Kidney (tissue), 14 donors: ENCODE measurements around the gene CLEC2B. TPM values are rescaled to one million over a fixed set of nuclear protein-coding genes. Genes with fewer than 3 reads are reported as not detected.

ENCODE experiments used
- DNase-seq, 5 donors: peaks; one replicate each; pipeline ENCODE4 v3.0.0-alpha.2; 2013 to 2020
- FAIRE-seq: peaks from 2 replicates; lab custom pipeline; 2012; peaks lifted over from hg19 to GRCh38; lab: Jason Lieb, UNC
- H3K27ac ChIP-seq, 2 donors: one replicate each; pipeline ENCODE4 v1.7.0; 2013; ENCODE audit warnings: low read depth in 2 of 2, low read length in 2 of 2, inconsistent platforms in 1 of 2
- H3K27me3 ChIP-seq: one replicate; pipeline ENCODE4 v1.7.1; 2013; ENCODE audit warnings: low read length, inconsistent platforms; ENCODE audit not compliant: control insufficient read depth, insufficient read depth
- H3K36me3 ChIP-seq, 3 donors: one replicate each; pipeline versions ENCODE4 v1.7.0 to v1.7.1; 2013; ENCODE audit warnings: low read length in 3 of 3, control low read depth in 1 of 3, inconsistent platforms in 1 of 3; ENCODE audit not compliant: insufficient read depth in 3 of 3, control insufficient read depth in 2 of 3
- H3K4me1 ChIP-seq, 3 donors: one replicate each; pipeline versions ENCODE4 v1.7.0 to v1.7.1; 2013; ENCODE audit warnings: low read length in 3 of 3, inconsistent platforms in 1 of 3, low read depth in 1 of 3; ENCODE audit not compliant: control insufficient read depth in 2 of 3, insufficient read depth in 2 of 3
- H3K4me3 ChIP-seq, 3 donors: one replicate each; pipeline versions ENCODE4 v1.7.0 to v1.8.1; 2013; ENCODE audit warnings: low read length in 3 of 3, control low read depth in 1 of 3, inconsistent platforms in 1 of 3
- H3K9ac ChIP-seq, 3 donors: one replicate each; pipeline versions ENCODE4 v1.7.0 to v1.7.1; 2013; ENCODE audit warnings: low read length in 3 of 3, control low read depth in 1 of 3, inconsistent platforms in 1 of 3
- H3K9me3 ChIP-seq, 3 donors: one replicate each; pipeline versions ENCODE4 v1.7.0 to v1.7.1; 2013; ENCODE audit warnings: low read length in 3 of 3, control low read depth in 1 of 3, inconsistent platforms in 1 of 3; ENCODE audit not compliant: control insufficient read depth in 2 of 3, insufficient read depth in 1 of 3
- CTCF ChIP-seq: IDR thresholded peaks from 3 replicates; pipeline ENCODE4 v1.5.1; 2012; ENCODE audit warnings: mild to moderate bottlenecking, moderate library complexity, borderline replicate concordance; ENCODE audit not compliant: insufficient read depth; ENCODE audit errors: extremely low read depth
- intact Hi-C: fragments of 100-400 bp; cut with DNase I; formaldehyde crosslinking; loops from one replicate; pipeline ENCODE4 v1.11.1; 2022
- polyA plus RNA-seq: library from polyadenylated mRNA; stranded (reverse); fragments of 350-450 nt; fragmentation: Illumina TruSeq; extraction: RNeasy Lipid Tissue Mini Kit (QIAGEN cat#74804); gene quantifications from one replicate; pipeline ENCODE4 v1.2.3, GENCODE V29; 2014; ENCODE audit warnings: low read depth, low replicate concordance; ENCODE audit not compliant: insufficient read depth
- total RNA-seq: library from RNA; stranded (reverse); fragmentation: NEBNext Ultra II Directional; extraction: Animal tissue kit (Norgen Biotek cat#: 25700); gene quantifications from one replicate; pipeline ENCODE4 v1.2.1, GENCODE V29; 2021
- donor health status: control.
- donor health status: control.
- donor health status: control.
- donor health status: control.
- donor health status: control.
- donor health status: DM: yes; HTN: yes; CAD: no.
- donor health status: Normal renal cell carcinoma (clear cell type).

The CLEC2B gene
- total and polyA plus RNA-seq, 2 donors from 2014 or later: 7.0 to 11.8 TPM

GRCh38 chr12:9811621-9812020, 57.5 kb downstream of the CLEC2B start:
- H3K4me3 ChIP-seq: no peak overlapping the region
- FAIRE-seq (no peak), DNase-seq (no peak)
- H3K36me3 ChIP-seq: no peaks in the 10 kb centered on the region
- no peaks in the 10 kb centered on the region for H3K27me3 ChIP-seq
- TF ChIP-seq CTCF: no peak
- H3K9me3 ChIP-seq: no peaks in the 10 kb centered on the region
- intact Hi-C loops: no loop called here
- H3K4me1 ChIP-seq: no peaks in the 10 kb centered on the region
- no peak overlapping the region for H3K27ac ChIP-seq
- H3K9ac ChIP-seq: no peak overlapping the region

GRCh38 chr12:9810671-9811070, 58.5 kb downstream of the CLEC2B start:
- no peak for TF ChIP-seq CTCF
- no peaks in the 10 kb centered on the region for H3K27me3 ChIP-seq
- intact Hi-C loops: no loop called here
- H3K9me3 ChIP-seq: no peaks in the 10 kb centered on the region
- H3K4me3 ChIP-seq: no peak overlapping the region
- no peak overlapping the region for H3K9ac ChIP-seq
- H3K27ac ChIP-seq: no peak overlapping the region
- H3K36me3 ChIP-seq: no peaks in the 10 kb centered on the region
- H3K4me1 ChIP-seq: no peaks in the 10 kb centered on the region
- DNase-seq: no peak
- no peak for FAIRE-seq

GRCh38 chr12:9809866-9810265, 59.3 kb downstream of the CLEC2B start:
- no peak overlapping the region for H3K9ac ChIP-seq
- no peak for TF ChIP-seq CTCF
- no peak overlapping the region for H3K4me3 ChIP-seq
- no peaks in the 10 kb centered on the region for H3K4me1 ChIP-seq
- DNase-seq (no peak), FAIRE-seq (no peak)
- H3K27me3 ChIP-seq: no peaks in the 10 kb centered on the region
- H3K27ac ChIP-seq: no peak overlapping the region
- intact Hi-C loops: no loop called here
- H3K9me3 ChIP-seq: no peaks in the 10 kb centered on the region
- H3K36me3 ChIP-seq: no peaks in the 10 kb centered on the region

GRCh38 chr12:9809338-9809737, 59.8 kb downstream of the CLEC2B start:
- no peaks in the 10 kb centered on the region for H3K27me3 ChIP-seq
- no peak overlapping the region for H3K4me3 ChIP-seq
- no peak for TF ChIP-seq CTCF
- no peaks in the 10 kb centered on the region for H3K4me1 ChIP-seq
- intact Hi-C loops: no loop called here
- no peak overlapping the region for H3K27ac ChIP-seq
- no peak for FAIRE-seq
- H3K9me3 ChIP-seq: no peaks in the 10 kb centered on the region
- DNase-seq: no peak
- H3K9ac ChIP-seq: no peak overlapping the region
- H3K36me3 ChIP-seq: no peaks in the 10 kb centered on the region
